Epithelial cell of esophagus (primary cell): ENCODE results near the gene PYM1.
"Not testable (repeated sequence)": the region's sequence is repeated elsewhere in the genome, so short reads cannot be mapped to it uniquely, and the experiment has no call there.

Experiments used
- DNase-seq: peaks from one replicate; pipeline ENCODE4 v3.0.0; 2010; ENCODE audit warnings: low read depth
- H3K4me3 ChIP-seq: 2 replicates; pipeline ENCODE4 v1.5.1; 2011; ENCODE audit warnings: mild to moderate bottlenecking, low read length, control low read depth
- CTCF ChIP-seq: IDR thresholded peaks from 2 replicates; pipeline ENCODE4 v1.5.1; 2011; ENCODE audit warnings: low read depth, mild to moderate bottlenecking, low read length, control low read depth, inconsistent platforms; ENCODE audit not compliant: insufficient read depth; ENCODE audit errors: missing control alignments

The PYM1 gene

GRCh38 chr12:55926738-55927587, 731 bp downstream of the PYM1 start:
- DNase-seq = peak; percentile 92
- TF ChIP-seq CTCF = peak; percentile 66
- peak overlapping the region; percentile 67 for H3K4me3 ChIP-seq

GRCh38 chr12:55925870-55926737, 1.6 kb downstream of the PYM1 start:
- TF ChIP-seq CTCF = no peak
- H3K4me3 ChIP-seq = peak overlapping the region; percentile 67
- no peak for DNase-seq

GRCh38 chr12:55925371-55925770, 2.3 kb downstream of the PYM1 start:
- no peak for TF ChIP-seq CTCF
- H3K4me3 ChIP-seq = no peak overlapping the region

GRCh38 chr12:55923648-55924047, 4.0 kb downstream of the PYM1 start:
- not testable (repeated sequence) for H3K4me3 ChIP-seq, DNase-seq

More at GRCh38 chr12:55925371-55925770, 2.3 kb downstream of the PYM1 start:
- DNase-seq = no peak

GRCh38 chr12:55922126-55922525, 5.6 kb downstream of the PYM1 start:
- no peak overlapping the region for H3K4me3 ChIP-seq
- no peak for DNase-seq
- TF ChIP-seq CTCF = no peak

DNA sequence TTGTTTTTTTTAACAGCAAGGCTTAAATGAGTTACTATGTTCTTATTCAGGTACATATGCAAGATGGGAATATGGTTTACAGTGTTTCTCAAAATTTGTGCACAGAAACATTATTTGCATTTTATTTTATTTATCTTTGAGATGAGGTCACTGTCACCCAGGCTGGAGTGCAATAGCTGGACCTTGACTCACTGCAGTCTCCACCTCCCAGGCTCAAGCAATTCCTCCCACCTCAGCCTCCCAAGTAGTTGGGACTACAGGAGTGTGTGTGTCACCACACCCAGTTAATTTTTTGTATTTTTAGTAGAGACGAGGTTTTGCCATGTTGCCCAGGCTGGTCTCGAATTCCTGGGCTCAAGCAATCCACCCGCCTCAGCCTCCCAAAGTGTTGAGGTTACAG, 8.7 kb downstream of the PYM1 start:
- not testable (repeated sequence) for DNase-seq, H3K4me3 ChIP-seq

GRCh38 chr12:55915482-55915859, 12.2 kb downstream of the PYM1 start:
- no peak for TF ChIP-seq CTCF
- H3K4me3 ChIP-seq = no peak overlapping the region
- no peak for DNase-seq
